CD4-positive, alpha-beta T cell (primary cell): ENCODE measurements around the gene PMM1. TPM values are rescaled to one million over a fixed set of nuclear protein-coding genes. Genes with fewer than 3 reads are reported as not detected.
"Not testable (repeated sequence)": the region's sequence is repeated elsewhere in the genome, so short reads cannot be mapped to it uniquely, and the experiment has no call there.

ENCODE experiments used
- ATAC-seq: fragments of 200-7000 bp; cut with Tn5 transposase; one replicate; pipeline ENCODE4 v1.10.0; 2022; ENCODE audit warnings: mild to moderate bottlenecking; ENCODE audit not compliant: poor library complexity
- CTCF ChIA-PET: fragments of 350-600 bp; sonication (Branson Sonifier 250); formaldehyde crosslinking; loops from one replicate; lab custom pipeline; 2021; ENCODE audit warnings: antibody characterized with exemption, inconsistent platforms; lab: Charles Lee
- POLR2A ChIA-PET: fragments of 350-600 bp; sonication (Branson Sonifier 250); formaldehyde crosslinking; loops from one replicate; lab custom pipeline; 2021; ENCODE audit warnings: antibody characterized with exemption, inconsistent platforms; lab: Charles Lee
- DNase-seq, 14 experiments: peaks; one replicate each; pipeline ENCODE4 v3.0.0-alpha.2; 2013 to 2020; ENCODE audit warnings: mixed read lengths in 2 of 14
- H3K27ac ChIP-seq, 2 donors: one replicate each; pipeline versions ENCODE4 v1.5.1 to v1.7.0; 2013; ENCODE audit warnings: low read length in 2 of 2, low read depth in 1 of 2, mild to moderate bottlenecking in 1 of 2
- H3K27me3 ChIP-seq, 2 experiments: 1 replicate in 1 of 2; 2 replicates in 1 of 2; pipeline versions ENCODE4 v1.6.1 to v1.7.0; 2013; ENCODE audit warnings: low read length in 2 of 2, control low read depth in 1 of 2, mild to moderate bottlenecking in 1 of 2, moderate library complexity in 1 of 2; ENCODE audit not compliant: insufficient read depth in 2 of 2, control insufficient read depth in 1 of 2
- H3K36me3 ChIP-seq: one replicate; pipeline ENCODE4 v1.6.1; 2013; ENCODE audit warnings: low read length, control low read depth; ENCODE audit not compliant: insufficient read depth
- H3K4me1 ChIP-seq: one replicate; pipeline ENCODE4 v1.6.1; 2013; ENCODE audit warnings: low read length, control low read depth; ENCODE audit not compliant: insufficient read depth
- H3K4me3 ChIP-seq: one replicate; pipeline ENCODE4 v1.5.1; 2013; ENCODE audit warnings: mild to moderate bottlenecking, low read length, moderate library complexity
- H3K9me3 ChIP-seq, 2 experiments: 1 replicate in 1 of 2; 2 replicates in 1 of 2; pipeline versions ENCODE4 v1.6.1 to v1.7.0; 2013; ENCODE audit warnings: low read length in 2 of 2, mild to moderate bottlenecking in 2 of 2, control low read depth in 1 of 2, moderate library complexity in 1 of 2; ENCODE audit not compliant: control insufficient read depth in 1 of 2, insufficient read depth in 1 of 2
- H3K27ac Mint-ChIP-seq: one replicate; pipeline ENCODE4 v1.8.0; 2020; ENCODE audit warnings: mixed read lengths
- H3K27me3 Mint-ChIP-seq: one replicate; pipeline ENCODE4 v1.8.0; 2021; ENCODE audit warnings: mixed read lengths
- H3K36me3 Mint-ChIP-seq: one replicate; pipeline ENCODE4 v1.8.0; 2021; ENCODE audit warnings: low read depth, mixed read lengths
- H3K4me1 Mint-ChIP-seq: one replicate; pipeline ENCODE4 v1.8.0; 2021; ENCODE audit warnings: low read depth, mixed read lengths
- H3K4me3 Mint-ChIP-seq: one replicate; pipeline ENCODE4 v1.8.0; 2020; ENCODE audit warnings: mild to moderate bottlenecking, mixed read lengths
- H3K9me3 Mint-ChIP-seq: one replicate; pipeline ENCODE4 v1.8.0; 2020; ENCODE audit warnings: mixed read lengths
- intact Hi-C, 2 experiments: fragments of 100-400 bp; cut with DNase I in 1 of 2; cut with micrococcal nuclease in 1 of 2; formaldehyde crosslinking; loops; one replicate each; pipeline versions ENCODE4 v1.15.1 to v1.9.0; 2023 to 2025; cut with DNase I, micrococcal nuclease
- polyA plus RNA-seq, 2 donors: library from polyadenylated mRNA; unstranded; fragments of 120-200 nt; gene quantifications; one replicate each; pipeline ENCODE4 v1.2.1, GENCODE V29; 2013
- total RNA-seq, 174 experiments: library from RNA in 2 of 174; stranded (reverse) in 2 of 174; gene quantifications; one replicate each; pipeline ENCODE4 v1.2.3 and lab custom pipeline; 2021 to 2026
- TF ChIP-seq, protein P1 (sequence below): fragments of 200-600 bp; IDR thresholded peaks from one replicate; pipeline ENCODE4 v1.8.0; 2022; ENCODE audit warnings: antibody characterized with exemption, mild to moderate bottlenecking

The PMM1 gene
- total RNA-seq (10 to 100 TPM; 24.8 to 25.5 TPM), total RNA-seq (lab: John Stamatoyannopoulos, UW) (4.7 to 28.7 (median 16.6) reads per million in 172 experiments)
- 24.9 TPM for polyA plus RNA-seq (2013, experiment 1 of 2)
- polyA plus RNA-seq (2013, experiment 2 of 2) = 27.8 TPM

DNA sequence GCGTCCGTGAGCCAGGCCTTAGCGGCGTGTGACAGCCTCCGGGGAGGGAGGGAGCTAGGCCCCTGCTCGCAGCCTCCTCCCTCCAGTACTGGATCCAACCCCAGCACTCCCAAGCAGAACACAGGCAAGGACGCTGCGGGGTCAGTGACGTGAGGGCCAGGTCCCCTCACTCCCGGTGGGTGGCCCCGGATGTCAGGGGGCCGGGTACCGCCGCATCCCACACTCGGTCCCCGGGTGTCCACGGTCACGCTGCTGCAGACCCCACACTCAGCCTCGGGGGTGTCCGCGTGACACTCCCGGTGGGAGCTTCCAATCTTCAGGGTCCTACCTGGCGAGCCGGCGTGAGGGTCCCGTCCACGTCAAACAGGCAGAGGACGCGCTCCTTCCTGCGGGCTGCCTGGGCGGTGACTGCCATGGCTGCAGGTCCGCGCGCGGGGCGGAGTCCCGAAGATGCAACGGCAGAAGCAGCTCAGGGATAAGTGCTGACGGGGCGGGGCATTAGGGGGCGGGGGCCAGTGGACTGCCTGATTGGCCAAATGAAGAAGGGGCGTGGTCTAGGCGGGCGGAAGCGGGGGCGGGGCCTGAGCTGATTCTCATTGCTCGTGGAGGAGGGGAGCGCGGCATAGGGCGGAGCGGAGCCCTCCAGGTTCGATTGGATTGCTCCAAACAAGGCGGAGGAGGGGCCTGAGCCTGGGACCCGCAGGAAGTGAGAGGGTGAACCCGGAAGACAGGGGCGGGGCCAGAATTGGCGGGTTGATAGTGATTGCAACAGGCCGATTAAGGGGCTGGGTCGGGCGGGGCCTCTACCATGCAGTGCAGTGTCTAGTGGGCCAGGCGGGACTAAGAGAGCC is at the start of gene PMM1:
Gene PMM1, minus strand, starts transcription at position 450 of the 851 bp plus-strand sequence. Its CDS starts 35 bp downstream, at position 415.
- peaks cover 5% of the 10 kb centered on the region for H3K36me3 Mint-ChIP-seq
- no peaks in the 10 kb centered on the region for H3K9me3 Mint-ChIP-seq
- peak; percentile 100 for DNase-seq
- H3K4me1 Mint-ChIP-seq = peaks cover 17% of the 10 kb centered on the region
- H3K4me1 ChIP-seq = peaks cover 21% of the 10 kb centered on the region
- TF ChIP-seq, protein P1, sequence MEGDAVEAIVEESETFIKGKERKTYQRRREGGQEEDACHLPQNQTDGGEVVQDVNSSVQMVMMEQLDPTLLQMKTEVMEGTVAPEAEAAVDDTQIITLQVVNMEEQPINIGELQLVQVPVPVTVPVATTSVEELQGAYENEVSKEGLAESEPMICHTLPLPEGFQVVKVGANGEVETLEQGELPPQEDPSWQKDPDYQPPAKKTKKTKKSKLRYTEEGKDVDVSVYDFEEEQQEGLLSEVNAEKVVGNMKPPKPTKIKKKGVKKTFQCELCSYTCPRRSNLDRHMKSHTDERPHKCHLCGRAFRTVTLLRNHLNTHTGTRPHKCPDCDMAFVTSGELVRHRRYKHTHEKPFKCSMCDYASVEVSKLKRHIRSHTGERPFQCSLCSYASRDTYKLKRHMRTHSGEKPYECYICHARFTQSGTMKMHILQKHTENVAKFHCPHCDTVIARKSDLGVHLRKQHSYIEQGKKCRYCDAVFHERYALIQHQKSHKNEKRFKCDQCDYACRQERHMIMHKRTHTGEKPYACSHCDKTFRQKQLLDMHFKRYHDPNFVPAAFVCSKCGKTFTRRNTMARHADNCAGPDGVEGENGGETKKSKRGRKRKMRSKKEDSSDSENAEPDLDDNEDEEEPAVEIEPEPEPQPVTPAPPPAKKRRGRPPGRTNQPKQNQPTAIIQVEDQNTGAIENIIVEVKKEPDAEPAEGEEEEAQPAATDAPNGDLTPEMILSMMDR = no peak
- H3K27me3 Mint-ChIP-seq = no peaks in the 10 kb centered on the region
- H3K9me3 ChIP-seq = no peaks in the 10 kb centered on the region
- H3K27me3 ChIP-seq = no peaks in the 10 kb centered on the region
- POLR2A ChIA-PET = interaction anchor here (0.6 to 3.6 kb wide), 38 partner anchors 8 to 1545 kb away, joined by 3 to 58 read pairs (median 4); partner anchors contain the start of genes ACO2, DESI1, MEI1 and PHF5A
- H3K4me3 ChIP-seq = peak within 1 kb of the TSS; percentile 98
- H3K27ac Mint-ChIP-seq = peak within 1 kb of the TSS; percentile 47
- peak within 1 kb of the TSS; percentile 29 to 64 for H3K27ac ChIP-seq
- intact Hi-C loops = loop anchor here (1.0 to 10.0 kb wide), 6 partner anchors 32 to 733 kb away; partner anchors contain the start of genes POLR3H (in 2 of the 2), ACO2 (in 1 of the 2), DESI1 (in 1 of the 2) and PHF5A (in 1 of the 2)
- CTCF ChIA-PET = interaction anchor here (0.6 to 2.5 kb wide), 6 partner anchors 30 to 351 kb away, joined by 3 to 12 read pairs (median 5); partner anchors contain the start of genes DESI1 and XRCC6
- ATAC-seq = peak; percentile 97
- H3K36me3 ChIP-seq = peaks cover 13% of the 10 kb centered on the region
- peak within 1 kb of the TSS; percentile 82 for H3K4me3 Mint-ChIP-seq

DNA sequence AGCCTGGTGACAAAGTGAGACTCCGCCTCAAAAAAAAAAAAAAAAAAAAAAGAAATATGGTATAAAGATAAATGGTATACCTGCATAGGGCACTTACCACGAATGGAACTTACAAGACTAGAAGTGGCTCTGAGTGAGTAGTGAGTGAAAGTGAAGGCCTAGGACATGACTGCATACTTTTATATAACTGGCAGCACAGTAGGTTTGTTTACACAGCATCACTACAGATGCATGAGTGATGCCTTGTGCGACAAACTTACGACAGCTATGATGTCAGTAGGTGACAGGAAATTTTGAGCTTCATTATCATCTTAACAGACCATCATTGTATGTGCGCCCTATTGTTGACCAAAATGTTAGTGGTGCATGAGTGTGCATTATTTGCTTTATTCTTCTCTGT is 49.1 kb upstream of the PMM1 start:
- TF ChIP-seq, protein P1 = no peak
- intact Hi-C loops = no loop called here
- no peak overlapping the region for H3K4me3 ChIP-seq
- ChIA-PET CTCF (no interaction called here), POLR2A (no interaction called here)
- no peaks in the 10 kb centered on the region for H3K9me3 ChIP-seq
- Mint-ChIP-seq H3K9me3 (no peaks in the 10 kb centered on the region), H3K36me3 (peaks cover 84% of the 10 kb centered on the region), H3K27ac (no peak overlapping the region), H3K27me3 (no peaks in the 10 kb centered on the region), H3K4me3 (no peak overlapping the region), H3K4me1 (peaks cover 16% of the 10 kb centered on the region)
- no peak for ATAC-seq
- DNase-seq = no peak
- H3K4me1 ChIP-seq = no peaks in the 10 kb centered on the region
- peaks cover 86% of the 10 kb centered on the region for H3K36me3 ChIP-seq
- H3K27ac ChIP-seq = no peak overlapping the region
- no peaks in the 10 kb centered on the region for H3K27me3 ChIP-seq

DNA sequence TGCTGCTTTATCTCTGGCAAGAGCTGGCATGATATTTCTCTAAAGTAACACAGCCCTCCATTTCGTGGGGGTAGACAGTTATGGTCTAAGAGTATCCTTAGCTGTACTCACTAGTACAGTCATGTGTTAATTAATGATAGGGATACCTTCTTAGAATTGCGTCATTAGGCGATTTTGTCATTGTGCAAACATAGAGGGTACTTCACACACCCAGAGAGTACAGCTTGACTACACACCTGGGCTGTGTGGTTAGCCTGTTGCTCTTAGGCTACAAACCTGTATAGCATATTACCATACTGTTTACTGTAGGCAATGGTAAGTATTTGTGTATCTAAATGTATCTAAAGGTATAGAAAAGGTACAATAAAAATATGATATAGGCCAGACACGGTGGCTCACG is 48.5 kb upstream of the PMM1 start:
- ATAC-seq = no peak
- H3K4me3 Mint-ChIP-seq = no peak overlapping the region
- ChIA-PET CTCF (no interaction called here), POLR2A (interaction anchor here (2.3 kb wide), 1 partner anchor 17 kb away, joined by 7 read pairs; the partner anchor contains the start of genes DESI1 and XRCC6)
- H3K36me3 Mint-ChIP-seq = peaks cover 90% of the 10 kb centered on the region
- TF ChIP-seq, protein P1 = no peak
- no peak for DNase-seq
- peaks cover 87% of the 10 kb centered on the region for H3K36me3 ChIP-seq
- intact Hi-C loops = no loop called here
- no peaks in the 10 kb centered on the region for H3K27me3 Mint-ChIP-seq
- no peaks in the 10 kb centered on the region for H3K27me3 ChIP-seq
- H3K27ac Mint-ChIP-seq = no peak overlapping the region
- H3K27ac ChIP-seq = no peak overlapping the region
- H3K4me1 ChIP-seq = no peaks in the 10 kb centered on the region
- H3K9me3 ChIP-seq = no peaks in the 10 kb centered on the region
- no peaks in the 10 kb centered on the region for H3K9me3 Mint-ChIP-seq
- no peak overlapping the region for H3K4me3 ChIP-seq
- peaks cover 16% of the 10 kb centered on the region for H3K4me1 Mint-ChIP-seq

DNA sequence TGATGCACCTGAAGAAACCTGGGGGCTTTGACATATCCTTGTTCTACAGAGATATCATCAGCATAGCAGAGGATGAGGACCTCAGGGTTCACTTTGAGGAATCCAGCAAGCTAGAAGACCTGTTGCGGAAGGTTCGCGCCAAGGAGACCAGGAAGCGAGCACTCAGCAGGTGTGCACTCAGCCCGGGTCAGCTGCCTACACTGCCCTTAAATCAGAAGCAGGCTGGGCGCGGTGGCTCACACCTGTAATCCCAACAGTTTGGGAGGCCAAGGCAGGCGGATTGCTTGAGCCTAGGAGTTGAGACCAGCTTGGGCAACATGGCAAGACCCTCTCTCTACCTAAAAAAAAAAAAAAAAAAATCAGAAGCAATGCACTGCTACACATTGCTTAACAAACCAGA is 48.0 kb upstream of the PMM1 start:
- intact Hi-C loops, ATAC-seq, CTCF ChIA-PET, H3K27ac Mint-ChIP-seq, H3K4me3 ChIP-seq, H3K27me3 ChIP-seq, H3K4me3 Mint-ChIP-seq, H3K9me3 ChIP-seq, H3K27me3 Mint-ChIP-seq, H3K27ac ChIP-seq, DNase-seq, H3K9me3 Mint-ChIP-seq, H3K4me1 ChIP-seq: not testable (repeated sequence)
- peaks cover 16% of the 10 kb centered on the region for H3K4me1 Mint-ChIP-seq
- peaks cover 85% of the 10 kb centered on the region for H3K36me3 ChIP-seq
- POLR2A ChIA-PET = interaction anchor here (0.6 to 2.3 kb wide), 2 partner anchors 16 to 118 kb away, joined by 4 to 7 read pairs; partner anchors contain the start of genes DESI1 and XRCC6
- peaks cover 88% of the 10 kb centered on the region for H3K36me3 Mint-ChIP-seq
